Ovary (tissue), 3 donors: ENCODE measurements around the gene FAM53B.

ENCODE experiments used
- EP300 ChIP-seq: sonication (generic); formaldehyde crosslinking; IDR thresholded peaks from one replicate; pipeline ENCODE4 v1.6.1; 2017; ENCODE audit warnings: antibody characterized with exemption
- POLR2A ChIP-seq: fragments of 450-650 bp; IDR thresholded peaks from one replicate; pipeline ENCODE4 v1.6.1; 2017; ENCODE audit warnings: antibody characterized with exemption, mild to moderate bottlenecking, moderate library complexity
- TF ChIP-seq, protein P1 (sequence below), 3 donors: fragments of 450-650 bp in 2 of 3; fragments of 200-600 bp in 1 of 3; IDR thresholded peaks; one replicate each; pipeline versions ENCODE4 v1.5.1 to v1.8.0; 2016 to 2022; ENCODE audit warnings: antibody characterized with exemption in 3 of 3, mild to moderate bottlenecking in 1 of 3
- donor health status: DM: no; HTN: no; CAD: no.

- TF ChIP-seq, protein P1, sequence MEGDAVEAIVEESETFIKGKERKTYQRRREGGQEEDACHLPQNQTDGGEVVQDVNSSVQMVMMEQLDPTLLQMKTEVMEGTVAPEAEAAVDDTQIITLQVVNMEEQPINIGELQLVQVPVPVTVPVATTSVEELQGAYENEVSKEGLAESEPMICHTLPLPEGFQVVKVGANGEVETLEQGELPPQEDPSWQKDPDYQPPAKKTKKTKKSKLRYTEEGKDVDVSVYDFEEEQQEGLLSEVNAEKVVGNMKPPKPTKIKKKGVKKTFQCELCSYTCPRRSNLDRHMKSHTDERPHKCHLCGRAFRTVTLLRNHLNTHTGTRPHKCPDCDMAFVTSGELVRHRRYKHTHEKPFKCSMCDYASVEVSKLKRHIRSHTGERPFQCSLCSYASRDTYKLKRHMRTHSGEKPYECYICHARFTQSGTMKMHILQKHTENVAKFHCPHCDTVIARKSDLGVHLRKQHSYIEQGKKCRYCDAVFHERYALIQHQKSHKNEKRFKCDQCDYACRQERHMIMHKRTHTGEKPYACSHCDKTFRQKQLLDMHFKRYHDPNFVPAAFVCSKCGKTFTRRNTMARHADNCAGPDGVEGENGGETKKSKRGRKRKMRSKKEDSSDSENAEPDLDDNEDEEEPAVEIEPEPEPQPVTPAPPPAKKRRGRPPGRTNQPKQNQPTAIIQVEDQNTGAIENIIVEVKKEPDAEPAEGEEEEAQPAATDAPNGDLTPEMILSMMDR (IDR thresholded peaks at IDR 0.05): no peak
- no peak for TF ChIP-seq POLR2A
- TF ChIP-seq EP300: no peak
Observed at GRCh38 chr10:124669824-124670654, 74.1 kb downstream of the FAM53B start.
